HEK293 (cell line): ENCODE measurements around the gene TES.

ENCODE experiments used
- CTCF ChIA-PET: fragments of 350-600 bp; formaldehyde crosslinking; extraction: SDS; loops from one replicate; lab custom pipeline; 2021; ENCODE audit warnings: antibody characterized with exemption; lab: Yijun Ruan, JAX
- POLR2A ChIA-PET: fragments of 300-600 bp; formaldehyde crosslinking; extraction: SDS; loops from one replicate; lab custom pipeline; 2020; ENCODE audit warnings: antibody characterized with exemption, inconsistent platforms; lab: Yijun Ruan, JAX
- H3K27ac ChIP-seq: fragments of 200-500 bp; sonication (Bioruptor generic); 2 replicates; pipeline ENCODE4 v1.5.1; 2014; ENCODE audit warnings: low read depth, low read length, control low read depth, inconsistent platforms; ENCODE audit errors: extremely low read depth
- H3K36me3 ChIP-seq, 2 experiments: fragments of 200-500 bp in 1 of 2; sonication (Bioruptor generic) in 1 of 2; 1 replicate in 1 of 2; 2 replicates in 1 of 2; pipeline ENCODE4 v1.5.1; 2014 to 2017; ENCODE audit warnings: inconsistent platforms in 2 of 2, low read length in 2 of 2; ENCODE audit not compliant: control insufficient read depth in 2 of 2, insufficient read depth in 1 of 2
- H3K4me1 ChIP-seq: fragments of 200-500 bp; sonication (Bioruptor generic); 2 replicates; pipeline ENCODE4 v1.5.1; 2014; ENCODE audit warnings: mild to moderate bottlenecking, low read length, inconsistent platforms; ENCODE audit not compliant: control insufficient read depth, insufficient read depth
- H3K4me3 ChIP-seq: 2 replicates; pipeline ENCODE4 v1.5.1; 2011; ENCODE audit warnings: low read depth, mild to moderate bottlenecking, control low read depth, low read length, moderate library complexity
- H3K9me3 ChIP-seq: fragments of 200-500 bp; sonication (Bioruptor generic); 2 replicates; pipeline ENCODE4 v1.5.1; 2014; ENCODE audit warnings: low read depth, low read length, inconsistent platforms; ENCODE audit not compliant: control insufficient read depth, insufficient read depth
- KLF16 ChIP-seq: fragments of 450-650 bp; formaldehyde crosslinking; IDR thresholded peaks from 2 replicates; pipeline ENCODE4 v1.5.1; 2017; ENCODE audit warnings: missing biosample characterization, missing genetic modification characterization
- TSHZ1 ChIP-seq: fragments of 450-650 bp; formaldehyde crosslinking; IDR thresholded peaks from 2 replicates; pipeline ENCODE4 v1.5.1; 2016; ENCODE audit warnings: missing biosample characterization, missing genetic modification characterization, borderline replicate concordance
- ZFP69B ChIP-seq: fragments of 450-650 bp; formaldehyde crosslinking; IDR thresholded peaks from 2 replicates; pipeline ENCODE4 v1.5.1; 2016; ENCODE audit warnings: missing biosample characterization, missing genetic modification characterization
- ZNF10 ChIP-seq: fragments of 450-650 bp; formaldehyde crosslinking; IDR thresholded peaks from 2 replicates; pipeline ENCODE4 v1.5.1; 2017; ENCODE audit warnings: missing biosample characterization, missing genetic modification characterization
- ZNF133 ChIP-seq: fragments of 450-650 bp; formaldehyde crosslinking; IDR thresholded peaks from 2 replicates; pipeline ENCODE4 v1.5.1; 2016; ENCODE audit warnings: missing biosample characterization, missing genetic modification characterization
- ZNF184 ChIP-seq: fragments of 450-650 bp; IDR thresholded peaks from 2 replicates; pipeline ENCODE4 v1.5.1; 2018; ENCODE audit warnings: missing biosample characterization, mild to moderate bottlenecking, missing genetic modification characterization
- ZNF202 ChIP-seq: fragments of 450-650 bp; formaldehyde crosslinking; IDR thresholded peaks from 2 replicates; pipeline ENCODE4 v1.5.1; 2016; ENCODE audit warnings: missing biosample characterization, missing genetic modification characterization, borderline replicate concordance
- ZNF391 ChIP-seq: fragments of 450-650 bp; formaldehyde crosslinking; IDR thresholded peaks from 2 replicates; pipeline ENCODE4 v1.5.1; 2016; ENCODE audit warnings: low read depth, missing biosample characterization, missing genetic modification characterization, borderline replicate concordance
- ZNF404 ChIP-seq: fragments of 450-650 bp; formaldehyde crosslinking; IDR thresholded peaks from 2 replicates; pipeline ENCODE4 v1.5.1; 2017; ENCODE audit warnings: missing biosample characterization, missing genetic modification characterization
- ZNF560 ChIP-seq: fragments of 450-650 bp; formaldehyde crosslinking; IDR thresholded peaks from 2 replicates; pipeline ENCODE4 v1.5.1; 2017; ENCODE audit warnings: missing biosample characterization, missing genetic modification characterization, borderline replicate concordance
- ZNF600 ChIP-seq: fragments of 450-650 bp; formaldehyde crosslinking; IDR thresholded peaks from 2 replicates; pipeline ENCODE4 v1.5.1; 2016; ENCODE audit warnings: missing biosample characterization, missing genetic modification characterization
- ZNF623 ChIP-seq: fragments of 450-650 bp; formaldehyde crosslinking; IDR thresholded peaks from 2 replicates; pipeline ENCODE4 v1.5.1; 2016; ENCODE audit warnings: missing biosample characterization, missing genetic modification characterization
- ZNF639 ChIP-seq: fragments of 450-650 bp; formaldehyde crosslinking; IDR thresholded peaks from 2 replicates; pipeline ENCODE4 v1.5.1; 2016; ENCODE audit warnings: missing biosample characterization, missing genetic modification characterization
- ZNF707 ChIP-seq: fragments of 450-650 bp; formaldehyde crosslinking; IDR thresholded peaks from 2 replicates; pipeline ENCODE4 v1.5.1; 2016; ENCODE audit warnings: missing biosample characterization, missing genetic modification characterization
- TF ChIP-seq, protein P1 (sequence below): fragments of 450-650 bp; formaldehyde crosslinking; IDR thresholded peaks from 2 replicates; pipeline ENCODE4 v1.5.1; 2017; ENCODE audit warnings: missing biosample characterization, missing genetic modification characterization
- TF ChIP-seq, protein P2 (sequence below): fragments of 450-650 bp; formaldehyde crosslinking; IDR thresholded peaks from 2 replicates; pipeline ENCODE4 v1.5.1; 2017; ENCODE audit warnings: missing biosample characterization, missing genetic modification characterization
- TF ChIP-seq, protein P3 (sequence below): fragments of 450-650 bp; formaldehyde crosslinking; IDR thresholded peaks from 2 replicates; pipeline ENCODE4 v1.5.1; 2016; ENCODE audit warnings: missing biosample characterization, missing genetic modification characterization

TES gene

GRCh38 chr7:116164552-116165306, 45.6 kb upstream of the TES start:
- no peaks in the 10 kb centered on the region for H3K36me3 ChIP-seq
- no peak overlapping the region for H3K27ac ChIP-seq
- H3K4me1 ChIP-seq, result no peaks in the 10 kb centered on the region
- POLR2A ChIA-PET, result no interaction called here
- TF ChIP-seq KLF16, result no peak
- TF ChIP-seq ZNF10, result no peak
- no peak for TF ChIP-seq TSHZ1 (tag by site-specific recombination)
- TF ChIP-seq, protein P1, sequence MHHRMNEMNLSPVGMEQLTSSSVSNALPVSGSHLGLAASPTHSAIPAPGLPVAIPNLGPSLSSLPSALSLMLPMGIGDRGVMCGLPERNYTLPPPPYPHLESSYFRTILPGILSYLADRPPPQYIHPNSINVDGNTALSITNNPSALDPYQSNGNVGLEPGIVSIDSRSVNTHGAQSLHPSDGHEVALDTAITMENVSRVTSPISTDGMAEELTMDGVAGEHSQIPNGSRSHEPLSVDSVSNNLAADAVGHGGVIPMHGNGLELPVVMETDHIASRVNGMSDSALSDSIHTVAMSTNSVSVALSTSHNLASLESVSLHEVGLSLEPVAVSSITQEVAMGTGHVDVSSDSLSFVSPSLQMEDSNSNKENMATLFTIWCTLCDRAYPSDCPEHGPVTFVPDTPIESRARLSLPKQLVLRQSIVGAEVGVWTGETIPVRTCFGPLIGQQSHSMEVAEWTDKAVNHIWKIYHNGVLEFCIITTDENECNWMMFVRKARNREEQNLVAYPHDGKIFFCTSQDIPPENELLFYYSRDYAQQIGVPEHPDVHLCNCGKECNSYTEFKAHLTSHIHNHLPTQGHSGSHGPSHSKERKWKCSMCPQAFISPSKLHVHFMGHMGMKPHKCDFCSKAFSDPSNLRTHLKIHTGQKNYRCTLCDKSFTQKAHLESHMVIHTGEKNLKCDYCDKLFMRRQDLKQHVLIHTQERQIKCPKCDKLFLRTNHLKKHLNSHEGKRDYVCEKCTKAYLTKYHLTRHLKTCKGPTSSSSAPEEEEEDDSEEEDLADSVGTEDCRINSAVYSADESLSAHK (tag by site-specific recombination), result no peak
- no peak for TF ChIP-seq ZNF202 (tag by site-specific recombination)
- TF ChIP-seq, protein P2, sequence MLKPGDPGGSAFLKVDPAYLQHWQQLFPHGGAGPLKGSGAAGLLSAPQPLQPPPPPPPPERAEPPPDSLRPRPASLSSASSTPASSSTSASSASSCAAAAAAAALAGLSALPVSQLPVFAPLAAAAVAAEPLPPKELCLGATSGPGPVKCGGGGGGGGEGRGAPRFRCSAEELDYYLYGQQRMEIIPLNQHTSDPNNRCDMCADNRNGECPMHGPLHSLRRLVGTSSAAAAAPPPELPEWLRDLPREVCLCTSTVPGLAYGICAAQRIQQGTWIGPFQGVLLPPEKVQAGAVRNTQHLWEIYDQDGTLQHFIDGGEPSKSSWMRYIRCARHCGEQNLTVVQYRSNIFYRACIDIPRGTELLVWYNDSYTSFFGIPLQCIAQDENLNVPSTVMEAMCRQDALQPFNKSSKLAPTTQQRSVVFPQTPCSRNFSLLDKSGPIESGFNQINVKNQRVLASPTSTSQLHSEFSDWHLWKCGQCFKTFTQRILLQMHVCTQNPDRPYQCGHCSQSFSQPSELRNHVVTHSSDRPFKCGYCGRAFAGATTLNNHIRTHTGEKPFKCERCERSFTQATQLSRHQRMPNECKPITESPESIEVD, result no peak
- no peak for TF ChIP-seq ZNF391 (tag by site-specific recombination)
- TF ChIP-seq ZNF184, result no peak
- TF ChIP-seq ZNF560, result no peak
- TF ChIP-seq, protein P3, sequence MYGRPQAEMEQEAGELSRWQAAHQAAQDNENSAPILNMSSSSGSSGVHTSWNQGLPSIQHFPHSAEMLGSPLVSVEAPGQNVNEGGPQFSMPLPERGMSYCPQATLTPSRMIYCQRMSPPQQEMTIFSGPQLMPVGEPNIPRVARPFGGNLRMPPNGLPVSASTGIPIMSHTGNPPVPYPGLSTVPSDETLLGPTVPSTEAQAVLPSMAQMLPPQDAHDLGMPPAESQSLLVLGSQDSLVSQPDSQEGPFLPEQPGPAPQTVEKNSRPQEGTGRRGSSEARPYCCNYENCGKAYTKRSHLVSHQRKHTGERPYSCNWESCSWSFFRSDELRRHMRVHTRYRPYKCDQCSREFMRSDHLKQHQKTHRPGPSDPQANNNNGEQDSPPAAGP (tag by site-specific recombination), result no peak
- no peak for TF ChIP-seq ZFP69B (tag by site-specific recombination)
- TF ChIP-seq ZNF639 (tag by site-specific recombination), result no peak
- TF ChIP-seq ZNF133 (tag by site-specific recombination), result no peak
- no peak for TF ChIP-seq ZNF707 (tag by site-specific recombination)
- no peak for TF ChIP-seq ZNF404 (tag by site-specific recombination)
- TF ChIP-seq ZNF623 (tag by site-specific recombination), result no peak
- no peak for TF ChIP-seq ZNF600 (tag by site-specific recombination)
- TF ChIP-seq, all 188 proteins: peak for 0
- CTCF ChIA-PET, result interaction anchor here (0.7 to 2.4 kb wide), 2 partner anchors 71 to 708 kb away, joined by 5 to 13 read pairs; no protein-coding TSS in a partner anchor
- no peaks in the 10 kb centered on the region for H3K9me3 ChIP-seq
- no peak overlapping the region for H3K4me3 ChIP-seq
